Measurements from ENCODE around the gene CDC37.

DNA sequence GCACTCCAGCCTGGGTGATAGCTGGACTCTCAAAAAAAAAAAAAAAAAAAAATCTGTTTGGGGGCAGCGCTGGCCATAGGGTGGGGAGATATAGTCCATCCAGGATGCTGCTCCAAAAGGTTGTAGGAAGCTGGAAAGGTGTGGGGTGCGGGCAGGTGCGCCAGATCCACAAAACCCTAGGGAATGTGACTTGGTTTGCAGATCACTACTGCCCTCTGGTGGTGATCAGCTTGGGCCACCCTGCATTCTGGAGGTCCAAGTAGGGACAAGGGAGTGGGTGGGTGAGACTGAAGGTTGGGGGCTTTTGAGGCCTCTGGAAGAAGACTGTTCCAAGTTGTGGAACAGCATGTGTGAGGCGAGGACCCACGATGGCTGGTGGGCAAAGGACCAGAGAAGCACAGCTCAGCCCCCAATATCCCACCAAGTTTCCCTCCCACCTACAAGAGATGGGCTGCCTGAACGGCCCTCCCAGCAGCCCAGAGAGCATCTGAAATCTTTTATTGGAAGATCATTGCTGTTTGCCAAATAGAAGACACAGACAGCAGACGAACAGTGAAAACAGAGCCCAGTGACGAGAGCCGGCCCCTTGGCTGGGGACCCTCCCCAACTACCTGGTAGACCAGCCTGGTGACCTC is 12.6 kb downstream of the CDC37 start:
- TF ChIP-seq, protein P1, sequence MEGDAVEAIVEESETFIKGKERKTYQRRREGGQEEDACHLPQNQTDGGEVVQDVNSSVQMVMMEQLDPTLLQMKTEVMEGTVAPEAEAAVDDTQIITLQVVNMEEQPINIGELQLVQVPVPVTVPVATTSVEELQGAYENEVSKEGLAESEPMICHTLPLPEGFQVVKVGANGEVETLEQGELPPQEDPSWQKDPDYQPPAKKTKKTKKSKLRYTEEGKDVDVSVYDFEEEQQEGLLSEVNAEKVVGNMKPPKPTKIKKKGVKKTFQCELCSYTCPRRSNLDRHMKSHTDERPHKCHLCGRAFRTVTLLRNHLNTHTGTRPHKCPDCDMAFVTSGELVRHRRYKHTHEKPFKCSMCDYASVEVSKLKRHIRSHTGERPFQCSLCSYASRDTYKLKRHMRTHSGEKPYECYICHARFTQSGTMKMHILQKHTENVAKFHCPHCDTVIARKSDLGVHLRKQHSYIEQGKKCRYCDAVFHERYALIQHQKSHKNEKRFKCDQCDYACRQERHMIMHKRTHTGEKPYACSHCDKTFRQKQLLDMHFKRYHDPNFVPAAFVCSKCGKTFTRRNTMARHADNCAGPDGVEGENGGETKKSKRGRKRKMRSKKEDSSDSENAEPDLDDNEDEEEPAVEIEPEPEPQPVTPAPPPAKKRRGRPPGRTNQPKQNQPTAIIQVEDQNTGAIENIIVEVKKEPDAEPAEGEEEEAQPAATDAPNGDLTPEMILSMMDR (IDR thresholded peaks at IDR 0.05 in 4 of 5, conservative IDR thresholded peaks at IDR 0.05 in 1 of 5) = peak; percentile 70 to 89 (median 77)
- no peak for TF ChIP-seq POLR2A (IDR thresholded peaks at IDR 0.05)
